WTC11 (cell line): Measurements from ENCODE around the gene C15orf39. TPM values are rescaled to one million over a fixed set of nuclear protein-coding genes. Genes with fewer than 3 reads are reported as not detected.

ENCODE experiments used
- ATAC-seq: fragments of 200-7000 bp; cut with Tn5 transposase; 2 replicates; pipeline ENCODE4 v1.10.0; 2021; ENCODE audit warnings: mild to moderate bottlenecking, moderate library complexity
- CTCF ChIA-PET: fragments of 300-600 bp; sonication (Branson Sonifier 250); formaldehyde crosslinking; loops from one replicate; lab custom pipeline; 2021; ENCODE audit warnings: antibody characterized with exemption; lab: Charles Lee
- POLR2A ChIA-PET: fragments of 350-600 bp; sonication (Branson Sonifier 250); formaldehyde crosslinking; loops from one replicate; lab custom pipeline; 2021; ENCODE audit warnings: antibody characterized with exemption; lab: Charles Lee
- DNase-seq: peaks from one replicate; pipeline ENCODE4 v3.0.0; 2021; ENCODE audit warnings: low spot score
- H3K27ac Mint-ChIP-seq: 2 replicates; pipeline ENCODE4 v1.8.0; 2021; ENCODE audit warnings: mixed read lengths
- H3K27me3 Mint-ChIP-seq: 2 replicates; pipeline ENCODE4 v1.8.0; 2021; ENCODE audit warnings: low read depth, mild to moderate bottlenecking, moderate library complexity, mixed read lengths
- H3K36me3 Mint-ChIP-seq: 2 replicates; pipeline ENCODE4 v1.8.0; 2021; ENCODE audit warnings: mixed read lengths
- H3K4me1 Mint-ChIP-seq: 2 replicates; pipeline ENCODE4 v1.8.0; 2022; ENCODE audit warnings: mixed read lengths
- H3K4me3 Mint-ChIP-seq: 2 replicates; pipeline ENCODE4 v1.8.0; 2021; ENCODE audit warnings: mild to moderate bottlenecking, moderate library complexity, mixed read lengths
- H3K9me3 Mint-ChIP-seq: 2 replicates; pipeline ENCODE4 v1.8.0; 2021; ENCODE audit warnings: mixed read lengths
- GTF2I ChIP-seq: fragments of 250-450 bp; sonication (Bioruptor Pico); conservative IDR thresholded peaks from 2 replicates; pipeline ENCODE4 v1.4.0; 2021; ENCODE audit warnings: mild to moderate bottlenecking
- ZNF138 ChIP-seq: sonication (generic); formaldehyde crosslinking; conservative IDR thresholded peaks from 2 replicates; pipeline ENCODE4 v1.8.1; 2022; ENCODE audit warnings: mild to moderate bottlenecking, moderate library complexity, missing genetic modification reagents
- total RNA-seq: library from RNA; stranded (reverse); gene quantifications from 3 replicates; pipeline ENCODE4 v1.2.3, GENCODE V29; 2021
- TF ChIP-seq, protein P1 (sequence below): fragments of 250-450 bp; sonication (Bioruptor Pico); IDR thresholded peaks from 2 replicates; pipeline ENCODE4 v1.9.0; 2021; ENCODE audit warnings: mild to moderate bottlenecking
- TF ChIP-seq, protein P2 (sequence below): sonication (generic); formaldehyde crosslinking; conservative IDR thresholded peaks from 2 replicates; pipeline ENCODE4 v1.8.1; 2023; ENCODE audit warnings: mild to moderate bottlenecking, low read depth, missing genetic modification reagents, moderate library complexity
- TF ChIP-seq, protein P3 (sequence below): sonication (generic); formaldehyde crosslinking; IDR thresholded peaks from 2 replicates; pipeline ENCODE4 v1.8.1; 2022; ENCODE audit warnings: mild to moderate bottlenecking, missing genetic modification reagents, moderate library complexity, borderline replicate concordance
- TF ChIP-seq, protein P4 (sequence below): sonication (generic); formaldehyde crosslinking; IDR thresholded peaks from 2 replicates; pipeline ENCODE4 v1.8.1; 2023; ENCODE audit warnings: mild to moderate bottlenecking, moderate library complexity, missing genetic modification reagents
- TF ChIP-seq, protein P5 (sequence below): sonication (generic); formaldehyde crosslinking; IDR thresholded peaks from 2 replicates; pipeline ENCODE4 v1.8.1; 2022; ENCODE audit warnings: low read depth, mild to moderate bottlenecking, moderate library complexity, missing genetic modification reagents, borderline replicate concordance

Gene C15orf39
- total RNA-seq, 1 experiment from 2014 or later, result 52.8 TPM

DNA sequence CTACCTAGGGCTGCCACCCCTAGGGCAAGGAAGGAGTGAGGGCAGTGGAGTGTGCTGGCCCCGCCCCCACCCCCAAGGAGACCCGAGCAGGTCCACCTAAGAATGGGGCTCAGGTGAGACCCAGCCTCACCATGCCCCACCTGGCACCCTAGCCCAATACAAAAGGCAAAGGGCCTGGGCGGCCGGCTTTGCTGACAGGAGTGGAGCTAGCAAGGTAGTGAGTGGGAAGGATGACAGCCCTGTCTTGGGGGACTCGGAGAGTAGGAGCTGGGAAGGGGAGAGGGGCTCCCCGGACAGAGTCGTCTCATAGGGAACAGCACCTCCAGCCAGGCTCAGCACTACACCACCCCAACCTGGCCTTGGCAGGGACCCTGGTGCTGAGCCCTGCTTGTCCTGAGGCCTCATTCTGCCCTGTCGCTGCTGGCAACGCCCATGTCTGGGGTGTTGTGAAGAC is 12.1 kb downstream of the C15orf39 start:
- ATAC-seq (peak; percentile 11), DNase-seq (no peak)
- H3K4me1 Mint-ChIP-seq, result peaks cover 30% of the 10 kb centered on the region
- H3K36me3 Mint-ChIP-seq, result peaks cover 27% of the 10 kb centered on the region
- CTCF ChIA-PET, result interaction anchor here (0.6 to 3.3 kb wide), 5 partner anchors 86 to 184 kb away, joined by 3 to 14 read pairs (median 6); no protein-coding TSS in a partner anchor
- H3K4me3 Mint-ChIP-seq, result no peak overlapping the region
- no peaks in the 10 kb centered on the region for H3K9me3 Mint-ChIP-seq
- H3K27me3 Mint-ChIP-seq, result no peaks in the 10 kb centered on the region; the same call in 1 of the 2 replicates
- no peak overlapping the region for H3K27ac Mint-ChIP-seq
- no peak for TF ChIP-seq GTF2I (CRISPR knock-in tag)
- TF ChIP-seq, protein P1, sequence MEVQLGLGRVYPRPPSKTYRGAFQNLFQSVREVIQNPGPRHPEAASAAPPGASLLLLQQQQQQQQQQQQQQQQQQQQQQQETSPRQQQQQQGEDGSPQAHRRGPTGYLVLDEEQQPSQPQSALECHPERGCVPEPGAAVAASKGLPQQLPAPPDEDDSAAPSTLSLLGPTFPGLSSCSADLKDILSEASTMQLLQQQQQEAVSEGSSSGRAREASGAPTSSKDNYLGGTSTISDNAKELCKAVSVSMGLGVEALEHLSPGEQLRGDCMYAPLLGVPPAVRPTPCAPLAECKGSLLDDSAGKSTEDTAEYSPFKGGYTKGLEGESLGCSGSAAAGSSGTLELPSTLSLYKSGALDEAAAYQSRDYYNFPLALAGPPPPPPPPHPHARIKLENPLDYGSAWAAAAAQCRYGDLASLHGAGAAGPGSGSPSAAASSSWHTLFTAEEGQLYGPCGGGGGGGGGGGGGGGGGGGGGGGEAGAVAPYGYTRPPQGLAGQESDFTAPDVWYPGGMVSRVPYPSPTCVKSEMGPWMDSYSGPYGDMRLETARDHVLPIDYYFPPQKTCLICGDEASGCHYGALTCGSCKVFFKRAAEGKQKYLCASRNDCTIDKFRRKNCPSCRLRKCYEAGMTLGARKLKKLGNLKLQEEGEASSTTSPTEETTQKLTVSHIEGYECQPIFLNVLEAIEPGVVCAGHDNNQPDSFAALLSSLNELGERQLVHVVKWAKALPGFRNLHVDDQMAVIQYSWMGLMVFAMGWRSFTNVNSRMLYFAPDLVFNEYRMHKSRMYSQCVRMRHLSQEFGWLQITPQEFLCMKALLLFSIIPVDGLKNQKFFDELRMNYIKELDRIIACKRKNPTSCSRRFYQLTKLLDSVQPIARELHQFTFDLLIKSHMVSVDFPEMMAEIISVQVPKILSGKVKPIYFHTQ (CRISPR knock-in tag), result 0 out of 2 replicates have a peak, but pooled peaks have one; percentile 29
- POLR2A ChIA-PET, result interaction anchor here (1.0 kb wide), 1 partner anchor 191 kb away, joined by 3 read pairs; the partner anchor contains the start of gene PPCDC

DNA sequence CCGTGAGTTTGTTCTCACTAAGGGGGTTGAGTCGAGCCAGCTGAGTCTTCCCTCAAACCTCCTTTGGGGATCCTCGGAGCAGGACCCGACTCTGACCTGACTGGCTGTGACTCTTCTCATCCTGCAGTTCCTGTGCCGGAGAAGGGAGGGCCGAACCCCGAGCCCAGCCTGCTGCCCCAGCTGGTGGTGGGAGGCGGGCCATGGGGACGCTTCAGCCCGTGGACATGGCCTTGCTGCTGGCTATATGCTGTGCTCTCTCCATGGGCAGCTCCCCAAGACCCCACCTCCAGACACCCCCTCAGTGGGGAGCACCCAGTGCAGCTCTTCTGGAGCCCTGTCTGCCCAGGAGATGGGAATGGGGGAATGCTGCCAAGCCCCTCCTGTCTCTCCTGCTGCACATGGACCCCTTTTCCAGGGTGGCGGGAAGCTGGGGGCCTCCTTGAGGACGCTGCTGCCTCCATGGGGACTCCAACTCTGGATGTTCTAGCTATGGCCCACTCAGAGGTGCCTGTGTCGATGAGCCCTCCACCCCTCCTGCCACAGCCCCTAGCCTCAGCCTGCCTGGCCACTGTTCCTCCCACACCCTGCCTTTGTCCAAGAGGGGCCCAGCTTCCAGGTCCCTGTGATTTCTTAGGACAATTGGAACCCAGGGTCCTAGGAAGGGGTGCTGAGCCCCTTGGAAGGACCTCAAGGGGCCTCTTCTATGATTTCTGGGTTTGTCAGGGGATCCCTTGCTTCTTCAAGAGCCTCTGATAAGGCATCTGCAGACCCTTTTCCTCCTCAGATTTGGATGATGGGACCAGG is 12.8 kb downstream of the C15orf39 start:
- Mint-ChIP-seq H3K27ac (no peak overlapping the region), H3K4me1 (peaks cover 25% of the 10 kb centered on the region), H3K27me3 (no peaks in the 10 kb centered on the region; the same call in 1 of the 2 replicates), H3K36me3 (peaks cover 20% of the 10 kb centered on the region), H3K4me3 (no peak overlapping the region)
- ATAC-seq (peak; percentile 41), DNase-seq (no peak)
- POLR2A ChIA-PET, result interaction anchor here (1.0 to 1.2 kb wide), 3 partner anchors 13 to 191 kb away, joined by 3 to 4 read pairs (median 3); partner anchors contain the start of genes C15orf39 and PPCDC
- TF ChIP-seq, protein P2, sequence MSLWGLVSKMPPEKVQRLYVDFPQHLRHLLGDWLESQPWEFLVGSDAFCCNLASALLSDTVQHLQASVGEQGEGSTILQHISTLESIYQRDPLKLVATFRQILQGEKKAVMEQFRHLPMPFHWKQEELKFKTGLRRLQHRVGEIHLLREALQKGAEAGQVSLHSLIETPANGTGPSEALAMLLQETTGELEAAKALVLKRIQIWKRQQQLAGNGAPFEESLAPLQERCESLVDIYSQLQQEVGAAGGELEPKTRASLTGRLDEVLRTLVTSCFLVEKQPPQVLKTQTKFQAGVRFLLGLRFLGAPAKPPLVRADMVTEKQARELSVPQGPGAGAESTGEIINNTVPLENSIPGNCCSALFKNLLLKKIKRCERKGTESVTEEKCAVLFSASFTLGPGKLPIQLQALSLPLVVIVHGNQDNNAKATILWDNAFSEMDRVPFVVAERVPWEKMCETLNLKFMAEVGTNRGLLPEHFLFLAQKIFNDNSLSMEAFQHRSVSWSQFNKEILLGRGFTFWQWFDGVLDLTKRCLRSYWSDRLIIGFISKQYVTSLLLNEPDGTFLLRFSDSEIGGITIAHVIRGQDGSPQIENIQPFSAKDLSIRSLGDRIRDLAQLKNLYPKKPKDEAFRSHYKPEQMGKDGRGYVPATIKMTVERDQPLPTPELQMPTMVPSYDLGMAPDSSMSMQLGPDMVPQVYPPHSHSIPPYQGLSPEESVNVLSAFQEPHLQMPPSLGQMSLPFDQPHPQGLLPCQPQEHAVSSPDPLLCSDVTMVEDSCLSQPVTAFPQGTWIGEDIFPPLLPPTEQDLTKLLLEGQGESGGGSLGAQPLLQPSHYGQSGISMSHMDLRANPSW (CRISPR knock-in tag), result 0 out of 2 replicates have a peak, but pooled peaks have one; percentile 12
- TF ChIP-seq, protein P3, sequence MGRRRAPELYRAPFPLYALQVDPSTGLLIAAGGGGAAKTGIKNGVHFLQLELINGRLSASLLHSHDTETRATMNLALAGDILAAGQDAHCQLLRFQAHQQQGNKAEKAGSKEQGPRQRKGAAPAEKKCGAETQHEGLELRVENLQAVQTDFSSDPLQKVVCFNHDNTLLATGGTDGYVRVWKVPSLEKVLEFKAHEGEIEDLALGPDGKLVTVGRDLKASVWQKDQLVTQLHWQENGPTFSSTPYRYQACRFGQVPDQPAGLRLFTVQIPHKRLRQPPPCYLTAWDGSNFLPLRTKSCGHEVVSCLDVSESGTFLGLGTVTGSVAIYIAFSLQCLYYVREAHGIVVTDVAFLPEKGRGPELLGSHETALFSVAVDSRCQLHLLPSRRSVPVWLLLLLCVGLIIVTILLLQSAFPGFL (CRISPR knock-in tag), result no peak
- TF ChIP-seq, all 79 proteins: peak for 1
- H3K9me3 Mint-ChIP-seq, result no peaks in the 10 kb centered on the region
- CTCF ChIA-PET, result interaction anchor here (0.9 to 3.7 kb wide), 8 partner anchors 10 to 185 kb away, joined by 3 to 14 read pairs (median 7); partner anchors contain the start of gene C15orf39

DNA sequence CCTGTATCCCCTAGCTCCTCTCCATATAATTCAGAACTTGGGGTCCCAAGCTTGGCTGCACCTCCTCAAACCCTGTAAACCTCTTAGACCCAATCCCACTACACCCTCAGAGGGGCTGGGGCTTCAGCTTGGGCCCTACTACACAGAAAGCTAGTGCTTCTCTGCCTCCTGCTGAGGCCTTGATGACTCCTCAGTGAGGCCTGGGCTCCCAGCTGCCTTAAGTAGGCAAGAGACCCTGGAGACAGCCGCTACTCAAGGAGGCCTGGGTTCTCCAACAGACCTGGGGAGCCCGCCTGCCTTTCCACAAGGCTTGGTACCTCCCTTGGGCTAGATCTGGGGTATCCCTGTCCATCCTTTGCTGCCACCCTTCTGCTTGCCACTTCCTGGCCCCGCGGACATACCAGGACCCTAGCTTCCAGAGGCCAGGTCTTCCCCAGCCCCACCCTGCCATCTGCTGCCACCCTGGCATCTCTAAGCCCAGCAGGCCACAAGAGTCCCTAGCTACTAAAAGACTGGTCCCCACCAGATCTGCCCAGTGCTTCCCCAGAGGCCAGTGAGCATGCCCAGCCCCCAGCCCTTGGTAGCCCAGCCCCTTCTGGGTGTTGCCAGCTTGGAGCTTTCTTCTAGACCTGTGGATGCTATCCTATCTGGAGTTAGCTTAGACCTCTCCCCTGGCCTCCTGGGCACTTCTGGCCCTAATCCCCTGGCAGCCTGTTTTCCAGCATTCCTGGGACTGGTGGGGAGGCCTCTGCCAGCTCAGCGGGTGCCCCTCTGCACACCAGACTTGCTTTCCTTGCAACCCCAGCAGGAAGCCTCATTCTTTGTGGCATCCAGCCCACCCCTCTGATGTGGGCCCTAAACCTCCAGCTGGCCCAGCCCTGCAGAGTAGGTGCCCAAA is 13.7 kb downstream of the C15orf39 start:
- no peaks in the 10 kb centered on the region; the same call in 1 of the 2 replicates for H3K27me3 Mint-ChIP-seq
- H3K9me3 Mint-ChIP-seq, result no peaks in the 10 kb centered on the region
- CTCF ChIA-PET, result interaction anchor here (0.8 to 3.7 kb wide), 9 partner anchors 11 to 181 kb away, joined by 3 to 14 read pairs (median 8); partner anchors contain the start of gene C15orf39
- H3K4me3 Mint-ChIP-seq, result no peak overlapping the region
- DNase-seq (no peak), ATAC-seq (peak; percentile 9)
- POLR2A ChIA-PET, result interaction anchor here (1.1 to 1.4 kb wide), 3 partner anchors 14 to 93 kb away, joined by 3 to 6 read pairs (median 4); partner anchors contain the start of gene C15orf39
- H3K4me1 Mint-ChIP-seq, result peaks cover 25% of the 10 kb centered on the region
- TF ChIP-seq, protein P4, sequence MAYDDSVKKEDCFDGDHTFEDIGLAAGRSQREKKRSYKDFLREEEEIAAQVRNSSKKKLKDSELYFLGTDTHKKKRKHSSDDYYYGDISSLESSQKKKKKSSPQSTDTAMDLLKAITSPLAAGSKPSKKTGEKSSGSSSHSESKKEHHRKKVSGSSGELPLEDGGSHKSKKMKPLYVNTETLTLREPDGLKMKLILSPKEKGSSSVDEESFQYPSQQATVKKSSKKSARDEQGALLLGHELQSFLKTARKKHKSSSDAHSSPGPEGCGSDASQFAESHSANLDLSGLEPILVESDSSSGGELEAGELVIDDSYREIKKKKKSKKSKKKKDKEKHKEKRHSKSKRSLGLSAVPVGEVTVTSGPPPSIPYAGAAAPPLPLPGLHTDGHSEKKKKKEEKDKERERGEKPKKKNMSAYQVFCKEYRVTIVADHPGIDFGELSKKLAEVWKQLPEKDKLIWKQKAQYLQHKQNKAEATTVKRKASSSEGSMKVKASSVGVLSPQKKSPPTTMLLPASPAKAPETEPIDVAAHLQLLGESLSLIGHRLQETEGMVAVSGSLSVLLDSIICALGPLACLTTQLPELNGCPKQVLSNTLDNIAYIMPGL (CRISPR knock-in tag), result no peak
- 0 out of 2 replicates have a peak, but pooled peaks have one; percentile 34 for TF ChIP-seq ZNF138 (CRISPR knock-in tag)
- TF ChIP-seq, protein P5, sequence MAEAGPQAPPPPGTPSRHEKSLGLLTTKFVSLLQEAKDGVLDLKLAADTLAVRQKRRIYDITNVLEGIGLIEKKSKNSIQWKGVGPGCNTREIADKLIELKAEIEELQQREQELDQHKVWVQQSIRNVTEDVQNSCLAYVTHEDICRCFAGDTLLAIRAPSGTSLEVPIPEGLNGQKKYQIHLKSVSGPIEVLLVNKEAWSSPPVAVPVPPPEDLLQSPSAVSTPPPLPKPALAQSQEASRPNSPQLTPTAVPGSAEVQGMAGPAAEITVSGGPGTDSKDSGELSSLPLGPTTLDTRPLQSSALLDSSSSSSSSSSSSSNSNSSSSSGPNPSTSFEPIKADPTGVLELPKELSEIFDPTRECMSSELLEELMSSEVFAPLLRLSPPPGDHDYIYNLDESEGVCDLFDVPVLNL (CRISPR knock-in tag), result peak; percentile 44; the same call in 1 of the 2 replicates
- H3K36me3 Mint-ChIP-seq, result peaks cover 15% of the 10 kb centered on the region
- H3K27ac Mint-ChIP-seq, result no peak overlapping the region
